K562 (cell line): Measurements from ENCODE around the gene FUT2. TPM values are rescaled to one million over a fixed set of nuclear protein-coding genes. Genes with fewer than 3 reads are reported as not detected.
A peak's percentile ranks its signal among the peaks of the same experiment; 100 is the strongest.

Source experiments
- ARID2 ChIP-seq: fragments of 450-650 bp; IDR thresholded peaks from 2 replicates; pipeline ENCODE4 v1.6.1; 2017; ENCODE audit warnings: antibody characterized with exemption, mild to moderate bottlenecking
- BRD9 ChIP-seq: fragments of 450-650 bp; IDR thresholded peaks from 2 replicates; pipeline ENCODE4 v1.6.1; 2018; ENCODE audit warnings: low read depth; ENCODE audit not compliant: partially characterized antibody
- CREBBP ChIP-seq: IDR thresholded peaks from one replicate; pipeline ENCODE4 v1.6.1; 2012; ENCODE audit warnings: low read depth, mild to moderate bottlenecking, control low read depth, inconsistent platforms, low read length
- JUND ChIP-seq, 2 experiments: IDR thresholded peaks; 2 replicates in 1 of 2; 3 replicates in 1 of 2; pipeline ENCODE4 v1.6.1; 2011; ENCODE audit warnings: borderline replicate concordance in 2 of 2, low read depth in 2 of 2, low read length in 2 of 2, improper control_type of control experiment in 1 of 2, missing biosample characterization in 1 of 2, missing genetic modification characterization in 1 of 2, missing genetic modification reagents in 1 of 2
- MBD2 ChIP-seq: sonication (generic); IDR thresholded peaks from 2 replicates; pipeline ENCODE4 v1.6.1; 2016; ENCODE audit warnings: low read depth, borderline replicate concordance
- NFE2L1 ChIP-seq: fragments of 450-650 bp; IDR thresholded peaks from 2 replicates; pipeline ENCODE4 v1.6.1; 2016; ENCODE audit warnings: missing genetic modification characterization, low read depth, mild to moderate bottlenecking, missing compliant biosample characterization, moderate library complexity, borderline replicate concordance
- PPARD ChIP-seq: fragments of 250-450 bp; sonication (Bioruptor Pico); IDR thresholded peaks from 2 replicates; pipeline ENCODE4 v1.8.0; 2022; ENCODE audit warnings: inconsistent platforms, mild to moderate bottlenecking, moderate library complexity
- THAP12 ChIP-seq: fragments of 250-450 bp; sonication (Bioruptor Pico); IDR thresholded peaks from 2 replicates; pipeline ENCODE4 v1.9.0; 2021; ENCODE audit warnings: mild to moderate bottlenecking, inconsistent platforms
- YY1 ChIP-seq, 3 experiments: IDR thresholded peaks; 2 replicates each; pipeline ENCODE4 v1.6.1; 2011; ENCODE audit warnings: low read length in 2 of 3, mild to moderate bottlenecking in 2 of 3, moderate library complexity in 2 of 3, borderline replicate concordance in 1 of 3, control low read depth in 1 of 3, low read depth in 1 of 3; ENCODE audit not compliant: insufficient read depth in 3 of 3, insufficient replicate concordance in 2 of 3, control insufficient read depth in 1 of 3, insufficient read length in 1 of 3; ENCODE audit errors: extremely low read depth in 1 of 3
- ZBTB43 ChIP-seq: sonication (generic); formaldehyde crosslinking; IDR thresholded peaks from 2 replicates; pipeline ENCODE4 v1.8.0; 2023; ENCODE audit warnings: mild to moderate bottlenecking, missing genetic modification reagents
- ZC3H11A ChIP-seq: IDR thresholded peaks from 2 replicates; pipeline ENCODE4 v1.6.1; 2012; ENCODE audit warnings: low read depth, low read length, improper control_type of control experiment
- ZFX ChIP-seq: sonication (generic); formaldehyde crosslinking; IDR thresholded peaks from 2 replicates; pipeline ENCODE4 v1.8.0; 2022; ENCODE audit warnings: mild to moderate bottlenecking, missing genetic modification reagents, moderate library complexity
- ZNF184 ChIP-seq: sonication (generic); formaldehyde crosslinking; IDR thresholded peaks from 2 replicates; pipeline ENCODE4 v1.5.0; 2020; ENCODE audit warnings: missing genetic modification reagents
- ZNF444 ChIP-seq: fragments of 250-450 bp; sonication (Bioruptor Pico); IDR thresholded peaks from 2 replicates; pipeline ENCODE4 v1.4.0; 2020; ENCODE audit warnings: mild to moderate bottlenecking, moderate library complexity
- ZNF586 ChIP-seq: fragments of 450-650 bp; formaldehyde crosslinking; conservative IDR thresholded peaks from 2 replicates; pipeline ENCODE4 v1.4.0; 2020; ENCODE audit warnings: mild to moderate bottlenecking, moderate library complexity
- polyA plus RNA-seq, 8 experiments: library from polyadenylated mRNA; depleted of rRNA in 4 of 8; stranded (reverse) in 5 of 8; unstranded in 3 of 8; fragments of >200 nt; fragmentation: Nextera tagmentation in 2 of 8; fragmentation: Illumina TruSeq in 1 of 8; extraction: Ambion mirVana in 2 of 8; extraction: Trizol in 1 of 8; gene quantifications; 2 replicates each; pipeline versions ENCODE4 v1.2.1 to v1.2.3, GENCODE V29; 2011 to 2014; ENCODE audit warnings: inconsistent platforms in 1 of 8, missing spikeins in 1 of 8
- total RNA-seq, 7 experiments: library from RNA; depleted of rRNA in 6 of 7; stranded (reverse); fragments of >200 nt in 6 of 7; fragmentation: Illumina TruSeq in 2 of 7; extraction: Trizol in 2 of 7; gene quantifications; 2 replicates each; pipeline versions ENCODE4 v1.2.1 to v1.2.3, GENCODE V29; 2011 to 2021; ENCODE audit warnings: low replicate concordance in 1 of 7

Gene FUT2
- total and polyA plus RNA-seq, 9 of the 15 experiments (the other 6 are each of a cell fraction or from before 2014, with no cell fraction given) = 0.03 to 0.04 TPM; not detected in 7

- TF ChIP-seq CREBBP (no peak), BRD9 (no peak), ZNF184 (CRISPR knock-in tag) (no peak), THAP12 (CRISPR knock-in tag) (no peak), ZBTB43 (CRISPR knock-in tag) (no peak), MBD2 (no peak), YY1 (IDR thresholded peaks at IDR 0.05; ENCODE audit: borderline replicate concordance in 1 of 3, control insufficient read depth in 1 of 3, extremely low read depth in 1 of 3, insufficient read depth in 3 of 3, insufficient read length in 1 of 3, insufficient replicate concordance in 2 of 3, low read depth in 1 of 3, low read length in 2 of 3) (peak in 2 of 3 experiments; percentile 15 to 33), ARID2 (no peak), NFE2L1 (tag) (no peak), PPARD (CRISPR knock-in tag) (no peak), ZFX (CRISPR knock-in tag) (peak; percentile 66; the same call in 1 of the 2 replicates), ZC3H11A (no peak; the same call in 1 of the 2 replicates), ZNF586 (CRISPR knock-in tag) (no peak), ZNF444 (CRISPR knock-in tag) (no peak), JUND (IDR thresholded peaks at IDR 0.05; ENCODE audit: borderline replicate concordance, low read depth, low read length) (peak; percentile 8; the same call in 1 of the 2 replicates), JUND (tag; IDR thresholded peaks at IDR 0.05; ENCODE audit: borderline replicate concordance, low read depth, low read length) (no peak)
Measured at GRCh38 chr19:48741129-48741999, 45.6 kb downstream of the FUT2 start (continued).
